GM18507 (cell line): ENCODE data around the gene SUSD3.
A peak's percentile ranks its signal among the peaks of the same experiment; 100 is the strongest.

Source experiments
- DNase-seq: peaks from one replicate; pipeline ENCODE4 v3.0.0; 2011; ENCODE audit warnings: low read depth; ENCODE audit not compliant: insufficient read length; ENCODE audit errors: extremely low spot score
- FAIRE-seq: peaks from 2 replicates; lab custom pipeline; 2011; peaks lifted over from hg19 to GRCh38; lab: Jason Lieb, UNC

The SUSD3 gene

DNA sequence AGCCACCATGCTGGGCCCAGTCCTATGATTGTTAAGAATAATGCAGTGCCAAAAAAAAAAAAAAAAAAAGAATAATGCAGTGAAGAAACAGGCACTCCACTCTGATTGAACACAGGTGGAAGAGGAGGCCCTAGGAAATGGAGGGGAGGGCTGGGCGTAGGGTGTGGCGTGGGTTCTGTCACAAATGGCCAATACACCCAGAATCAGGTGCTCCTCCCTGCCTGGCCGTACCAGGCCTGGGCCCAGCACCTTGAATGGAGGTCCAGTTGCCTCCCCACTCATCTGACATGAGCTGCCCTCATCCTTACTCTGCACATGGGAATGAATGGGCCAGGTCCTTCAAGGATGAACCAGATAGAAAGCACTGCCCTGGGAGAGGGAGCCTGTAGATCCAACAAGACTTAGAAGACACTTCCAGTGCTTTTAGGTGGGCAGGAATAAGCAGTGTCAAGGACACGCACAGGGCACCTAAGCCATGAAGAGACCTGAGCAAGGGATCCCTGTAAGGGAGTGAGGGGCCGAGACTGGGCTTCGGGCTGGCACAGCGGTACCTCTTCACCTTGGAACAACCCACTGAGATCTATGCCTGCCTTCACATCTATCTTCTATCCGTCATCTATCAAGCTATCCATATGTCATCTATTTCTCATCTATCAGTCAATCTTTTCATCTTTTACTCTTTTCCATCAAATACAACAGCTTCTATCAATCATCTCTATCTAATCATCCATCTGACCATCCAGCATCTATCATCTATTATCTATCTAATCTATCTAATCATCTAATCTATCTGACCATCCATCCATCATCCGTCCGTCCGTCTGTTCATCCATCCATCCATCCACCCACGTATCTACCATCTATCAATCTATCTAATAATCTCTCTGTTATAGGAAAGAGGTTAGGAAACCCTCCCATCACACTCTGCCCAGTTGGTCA lies 59.7 kb downstream of the SUSD3 start:
- no peak for FAIRE-seq

DNA sequence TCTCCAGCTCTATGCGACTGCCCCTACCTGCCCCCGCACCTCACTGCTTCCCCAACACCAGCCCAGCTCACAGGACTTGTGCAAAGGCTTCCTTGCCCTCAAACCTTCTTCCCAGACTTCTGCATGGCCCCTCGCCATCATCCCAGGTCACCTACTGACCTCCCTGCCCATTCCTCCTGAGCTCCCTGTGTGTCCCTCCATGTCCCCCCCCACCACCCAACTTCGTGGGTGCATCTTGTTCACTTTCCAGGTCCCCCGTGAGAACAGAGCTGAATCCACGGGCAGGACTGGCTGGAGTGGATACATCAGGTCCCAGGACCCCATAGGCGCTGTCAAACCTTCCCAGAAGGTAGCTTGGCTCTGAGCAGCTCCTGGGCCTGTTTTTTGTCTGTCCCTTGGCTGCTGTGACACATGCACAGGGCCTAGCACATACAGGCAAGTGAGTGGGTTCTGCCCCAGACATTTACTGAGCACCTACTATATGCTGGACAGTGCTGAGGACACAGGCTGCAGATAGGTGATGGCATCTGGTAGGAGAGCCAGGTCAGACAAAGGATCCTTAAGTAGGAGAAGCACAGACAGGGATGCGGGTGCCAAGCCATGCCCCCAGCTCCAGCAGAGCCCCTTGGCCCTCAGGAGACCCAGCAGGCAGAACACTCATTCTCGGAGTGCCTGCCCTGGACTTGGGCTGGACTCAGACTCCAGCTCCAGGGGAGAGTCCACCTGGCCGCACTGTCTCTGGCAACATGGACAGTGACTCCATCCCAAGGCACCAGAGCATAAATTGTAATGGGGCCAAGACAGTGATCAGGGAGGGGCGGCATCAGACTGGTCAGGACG lies 60.6 kb downstream of the SUSD3 start:
- no peak for FAIRE-seq
- DNase-seq: no peak

More for the DNA sequence above, 59.7 kb downstream of the SUSD3 start:
- no peak for DNase-seq

DNA sequence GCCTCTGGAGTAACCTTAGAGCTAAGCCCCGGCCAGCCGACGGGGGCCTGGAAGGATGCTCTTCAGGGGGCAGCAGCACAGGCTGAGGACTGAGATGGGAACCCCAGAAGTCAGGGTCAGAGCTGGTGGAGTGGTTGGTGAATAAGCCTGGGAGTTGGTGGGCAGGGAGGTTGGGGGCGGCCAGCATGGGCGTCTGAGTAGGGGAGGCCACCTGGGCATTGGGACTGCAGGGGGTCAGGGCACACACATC lies 61.1 kb downstream of the SUSD3 start:
- FAIRE-seq: no peak
- DNase-seq: no peak

DNA sequence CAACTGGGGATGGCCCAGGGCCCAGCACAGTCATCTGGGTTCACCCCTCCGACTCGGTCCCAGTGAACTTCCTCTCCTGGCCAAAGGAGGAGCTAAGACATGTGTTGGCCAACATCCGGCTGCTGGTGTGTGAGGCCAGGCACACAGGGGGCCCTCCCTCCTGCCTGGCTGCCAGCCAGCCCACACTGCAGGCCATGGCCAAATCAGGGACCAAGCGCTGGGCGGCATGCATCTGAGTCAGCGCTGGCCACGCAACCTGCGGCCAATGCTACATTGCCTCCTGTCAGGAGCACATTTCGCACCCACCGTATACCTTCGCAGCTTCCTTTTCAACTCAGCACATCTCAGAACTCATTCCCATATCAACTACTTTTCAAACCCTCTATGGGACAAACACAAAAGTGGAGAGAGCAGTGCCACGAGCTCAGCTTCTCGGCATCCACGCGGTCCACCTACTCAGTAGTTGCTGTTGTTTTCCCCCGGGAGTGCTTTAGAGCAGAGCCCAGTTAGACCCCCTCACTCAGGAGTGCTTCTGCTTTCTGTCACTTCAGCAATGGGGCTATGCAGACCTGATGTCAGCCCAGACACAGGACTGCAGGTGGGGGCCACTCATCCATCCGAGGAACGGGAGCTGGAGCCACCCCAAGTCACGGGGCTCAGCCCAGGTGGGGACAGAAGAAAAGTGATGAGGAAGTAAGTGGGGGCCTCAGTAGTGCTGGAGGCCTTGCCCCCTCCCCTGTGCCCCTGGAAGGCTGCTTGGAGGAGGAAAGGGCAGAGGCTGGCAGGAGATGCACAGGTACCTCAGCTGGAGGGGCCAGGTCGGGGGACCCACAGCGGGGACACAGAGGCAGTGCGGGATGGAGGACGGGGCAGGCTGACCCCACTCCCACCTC lies 61.7 kb downstream of the SUSD3 start:
- FAIRE-seq (peak; percentile 96), DNase-seq (peak; percentile 66)

DNA sequence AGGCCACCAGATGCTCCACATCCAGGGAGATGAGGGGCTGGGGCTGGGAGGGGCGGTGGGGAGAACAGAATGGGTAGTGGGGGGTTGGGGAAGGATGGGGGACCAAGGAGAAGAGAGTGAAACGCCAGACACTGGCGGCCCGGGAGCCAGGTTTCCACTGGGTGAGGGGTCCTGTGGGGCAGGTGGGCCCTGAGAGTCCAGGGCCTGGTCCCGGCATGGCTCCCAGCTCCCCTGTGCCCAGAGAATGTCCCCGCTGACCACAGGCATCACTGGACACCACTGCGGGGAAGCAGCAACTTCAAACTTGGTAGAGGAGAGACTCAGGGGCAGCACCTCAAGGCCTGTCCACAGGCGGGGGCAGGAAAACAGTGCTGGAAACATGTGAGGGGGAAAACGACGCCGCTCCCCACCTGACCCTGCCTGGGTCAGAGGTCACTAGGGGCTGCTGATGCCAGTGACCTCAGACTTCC lies 62.4 kb downstream of the SUSD3 start:
- DNase-seq: no peak
- no peak for FAIRE-seq

DNA sequence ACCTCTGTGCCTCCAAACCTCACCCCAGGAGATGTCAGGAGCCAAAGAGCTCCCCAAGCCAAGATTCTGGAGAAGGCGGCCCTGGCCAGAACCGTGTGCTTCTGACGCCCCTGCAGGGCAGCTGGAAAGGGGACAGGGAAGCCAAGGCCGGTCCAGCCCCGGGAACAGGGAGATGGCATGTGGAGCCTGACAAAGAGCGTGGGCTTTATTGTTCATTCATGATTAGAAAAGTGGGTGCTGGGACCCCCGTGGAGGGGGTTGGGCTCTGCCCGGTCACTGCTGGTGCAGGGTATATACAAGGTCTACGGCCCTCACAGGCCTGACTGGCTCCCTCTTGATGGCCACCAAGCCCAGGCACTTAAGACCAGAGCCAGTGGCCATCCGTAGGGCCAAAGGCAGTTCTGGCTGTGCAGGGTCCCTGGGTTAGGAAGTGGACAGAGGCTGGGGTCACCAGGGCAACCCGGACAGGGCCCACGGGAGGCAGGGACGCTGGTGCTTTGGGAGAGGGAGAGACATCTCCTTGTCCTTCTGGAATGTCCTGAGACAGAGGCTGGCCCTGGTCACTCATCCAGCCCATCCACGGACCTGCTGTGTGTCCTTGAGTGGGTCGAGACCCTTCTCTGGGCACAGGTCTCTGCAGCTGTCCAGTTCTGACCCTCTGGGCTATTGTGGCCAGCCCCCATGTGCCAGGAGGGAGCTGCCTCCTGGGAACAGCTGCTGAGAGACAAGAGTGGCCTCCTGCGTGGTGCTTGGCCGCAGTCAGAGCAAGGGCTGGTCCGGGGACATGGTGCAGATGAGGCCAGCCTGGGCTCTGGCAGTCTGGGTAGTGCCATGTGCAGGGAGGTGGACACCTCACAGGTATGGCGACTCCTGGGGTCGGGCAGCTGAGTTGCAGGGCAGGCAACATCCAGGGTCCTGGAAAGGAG lies 63.1 kb downstream of the SUSD3 start:
- FAIRE-seq: no peak
- DNase-seq: no peak

DNA sequence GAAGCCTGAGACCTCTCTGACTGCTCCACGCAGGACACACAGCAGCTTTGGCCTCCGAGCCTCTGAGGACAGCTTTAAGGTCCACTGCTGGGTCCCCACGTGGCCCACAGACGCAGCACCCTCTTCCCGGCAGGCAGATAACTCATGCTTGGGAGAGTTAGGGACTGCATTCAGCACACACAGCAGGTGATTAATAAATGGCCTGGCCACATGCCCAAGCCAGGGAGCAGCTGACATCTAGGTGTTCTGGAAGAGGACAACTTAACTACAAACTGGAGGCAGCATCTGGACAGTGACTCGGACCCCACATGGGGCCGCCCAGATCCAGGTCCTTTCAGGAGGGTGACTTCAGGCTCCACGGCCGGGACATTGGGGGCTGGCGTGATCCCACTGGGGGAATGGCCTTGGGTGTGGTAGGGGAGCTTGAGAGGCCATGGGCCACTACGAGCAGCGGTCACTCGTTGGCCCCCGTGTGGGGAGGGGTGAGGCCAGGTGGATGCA lies 64.3 kb downstream of the SUSD3 start:
- DNase-seq (no peak), FAIRE-seq (no peak)

DNA sequence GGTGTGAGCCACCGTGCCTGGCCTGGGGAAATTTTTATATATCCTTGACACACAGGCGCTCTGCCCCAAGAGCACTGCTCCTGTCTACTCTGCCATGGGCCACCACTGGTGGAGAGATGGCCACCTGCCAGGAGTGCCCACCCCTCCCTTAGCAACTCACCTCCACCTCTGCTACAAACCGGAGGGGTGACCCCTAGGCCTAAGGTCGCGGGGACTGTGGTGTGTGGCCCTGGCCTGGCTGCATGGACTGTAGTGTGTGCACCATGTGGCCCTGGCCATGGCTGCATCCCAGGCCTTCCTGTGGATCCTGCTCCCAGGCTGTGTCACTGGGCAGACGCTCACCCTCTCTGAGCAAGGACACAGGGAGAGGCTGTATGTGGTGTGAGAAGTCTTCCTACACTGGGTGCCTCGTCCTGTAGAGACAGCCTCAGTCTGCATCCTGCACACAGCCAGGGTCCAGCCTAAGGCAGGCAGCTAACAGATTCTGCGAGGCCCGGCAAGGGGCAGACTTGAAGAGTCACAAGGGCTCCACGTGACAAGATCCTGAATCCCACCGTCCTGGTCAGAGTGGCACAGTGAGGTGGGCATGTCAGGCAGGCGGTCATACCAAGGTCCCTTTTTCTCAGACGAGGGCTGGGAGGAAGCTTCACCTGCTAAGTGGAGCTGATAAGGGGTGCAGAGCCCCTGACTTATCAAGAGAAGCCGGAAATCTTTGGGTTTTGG lies 65.2 kb downstream of the SUSD3 start:
- DNase-seq (no peak), FAIRE-seq (no peak)

DNA sequence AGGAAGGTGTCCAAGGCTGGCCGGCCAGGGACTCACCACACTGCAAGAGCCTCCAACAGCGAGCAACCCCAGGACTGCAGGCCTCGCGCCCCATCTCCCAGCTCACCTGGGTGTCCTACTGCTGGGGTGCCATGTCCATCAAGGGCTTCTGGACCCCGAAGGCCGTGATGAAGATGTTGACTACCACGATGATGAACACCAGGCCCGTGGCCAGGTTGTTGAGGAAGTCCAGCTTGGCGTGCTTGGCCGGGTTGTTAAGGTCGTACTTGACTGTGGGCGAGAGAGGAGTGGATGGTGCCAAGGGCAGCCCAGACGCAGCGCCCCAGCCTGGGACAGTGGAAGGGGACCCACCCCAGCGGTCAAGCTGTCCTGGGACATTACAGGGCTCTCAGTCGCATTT lies 66.3 kb downstream of the SUSD3 start:
- no peak for FAIRE-seq
- DNase-seq: no peak

DNA sequence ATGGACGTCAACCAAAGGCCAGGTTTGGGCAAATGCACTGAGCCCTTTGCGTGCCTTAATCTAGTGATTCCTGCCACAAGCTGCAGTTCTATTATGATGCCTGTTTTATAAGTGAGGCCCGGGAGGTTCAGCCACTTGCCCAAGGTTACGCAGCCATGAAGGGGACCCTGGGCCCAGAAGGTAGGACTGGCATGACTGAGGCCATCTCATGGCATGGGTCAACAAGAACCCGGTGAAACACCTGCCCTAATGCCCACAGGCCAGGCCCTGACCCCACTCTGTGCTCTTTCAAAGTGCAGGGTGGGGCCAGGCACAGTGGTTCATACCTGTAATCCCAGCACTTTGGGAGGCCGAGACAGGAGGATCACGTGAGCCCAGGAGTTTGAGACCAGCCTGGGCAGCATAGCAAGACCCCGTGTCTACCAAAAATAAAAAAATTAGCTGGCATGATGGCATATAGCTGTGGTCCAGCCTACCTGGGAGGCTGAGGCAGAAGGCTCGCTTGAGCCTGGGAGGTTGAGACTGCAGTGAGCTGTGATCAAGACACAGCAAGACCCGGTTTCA lies 66.9 kb downstream of the SUSD3 start:
- FAIRE-seq: no peak
- DNase-seq: no peak

DNA sequence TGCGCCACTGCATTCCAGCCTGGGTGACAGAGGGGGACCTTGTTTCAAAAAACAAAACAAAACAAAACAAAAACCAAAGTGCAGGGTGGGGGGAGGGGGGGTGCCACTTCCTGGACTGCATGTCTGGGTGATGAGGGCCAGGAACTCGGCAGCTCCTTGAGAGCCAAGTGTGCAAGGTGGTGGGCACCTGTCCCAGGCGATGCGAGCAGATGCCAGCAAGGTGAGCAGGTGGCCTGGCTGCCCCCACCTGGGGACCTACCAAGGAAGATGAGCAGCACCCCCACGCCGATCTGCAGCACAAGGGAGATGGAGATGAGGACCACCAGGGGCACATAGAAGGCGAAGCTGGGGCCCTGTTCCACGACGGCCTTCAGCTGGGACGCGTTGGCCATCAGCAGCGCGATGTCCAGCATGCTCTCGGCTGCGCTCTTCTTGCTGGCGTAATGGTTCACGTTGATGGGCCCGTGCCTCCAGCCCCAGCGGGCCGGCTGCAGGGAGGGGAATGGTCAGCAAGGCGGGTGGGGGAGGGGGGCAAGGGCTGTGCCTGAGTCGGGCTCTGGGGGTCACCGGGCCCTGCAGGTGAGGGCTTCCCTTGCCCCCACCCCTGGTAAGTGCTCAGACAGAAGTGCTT lies 67.8 kb downstream of the SUSD3 start:
- FAIRE-seq (no peak), DNase-seq (no peak)

DNA sequence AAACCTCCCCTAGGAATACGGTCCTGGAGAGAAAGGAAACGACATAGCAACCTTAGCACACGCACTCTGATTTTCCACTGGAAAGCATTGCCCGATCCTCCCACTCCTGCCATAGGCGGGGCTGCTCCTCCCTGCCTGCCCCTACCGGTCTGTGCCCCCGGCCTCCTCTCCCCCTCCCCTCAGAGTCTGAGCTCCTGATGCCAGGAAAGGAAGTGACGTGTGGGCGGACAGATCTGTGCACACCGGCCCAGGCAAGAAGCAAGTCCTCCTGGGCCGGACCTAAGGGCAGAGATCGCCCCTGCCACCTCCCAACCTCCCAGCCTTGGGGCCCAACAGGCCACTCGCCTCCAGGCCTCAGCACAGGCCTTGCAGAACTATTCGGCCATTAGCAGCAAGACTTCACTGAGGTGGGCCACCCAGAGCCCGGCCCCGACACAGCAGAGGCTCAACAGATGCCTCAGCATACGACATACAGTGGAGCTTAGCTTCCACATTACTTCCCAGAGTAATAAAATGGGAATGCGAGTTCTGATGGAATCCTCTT lies 68.4 kb downstream of the SUSD3 start:
- DNase-seq (no peak), FAIRE-seq (no peak)

DNA sequence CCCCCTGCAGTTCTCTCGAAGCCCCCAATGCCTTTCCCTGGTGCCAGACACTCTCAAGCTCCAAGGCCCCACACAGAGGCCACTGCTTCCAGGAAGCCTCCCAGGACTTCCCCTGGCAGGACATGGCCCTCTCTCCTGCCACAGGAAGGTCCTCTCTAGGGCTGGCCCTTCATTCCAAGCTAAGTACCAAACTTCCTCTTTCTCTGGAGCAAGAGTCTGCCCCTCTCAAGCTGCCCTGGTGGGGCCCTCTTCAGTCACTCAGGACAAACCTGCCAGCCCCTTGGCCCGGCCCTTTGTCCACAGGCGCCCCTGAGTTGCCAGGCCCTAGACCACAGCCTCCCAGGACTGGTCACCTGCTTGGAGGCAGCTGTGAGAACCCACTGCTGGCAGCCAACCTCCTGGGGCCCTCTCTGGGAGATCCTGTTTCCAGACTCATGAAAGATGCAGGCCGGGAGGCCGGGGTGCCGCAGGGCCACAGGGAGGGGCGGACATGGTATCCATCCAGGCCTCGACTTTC lies 69.0 kb downstream of the SUSD3 start:
- DNase-seq (no peak), FAIRE-seq (no peak)

DNA sequence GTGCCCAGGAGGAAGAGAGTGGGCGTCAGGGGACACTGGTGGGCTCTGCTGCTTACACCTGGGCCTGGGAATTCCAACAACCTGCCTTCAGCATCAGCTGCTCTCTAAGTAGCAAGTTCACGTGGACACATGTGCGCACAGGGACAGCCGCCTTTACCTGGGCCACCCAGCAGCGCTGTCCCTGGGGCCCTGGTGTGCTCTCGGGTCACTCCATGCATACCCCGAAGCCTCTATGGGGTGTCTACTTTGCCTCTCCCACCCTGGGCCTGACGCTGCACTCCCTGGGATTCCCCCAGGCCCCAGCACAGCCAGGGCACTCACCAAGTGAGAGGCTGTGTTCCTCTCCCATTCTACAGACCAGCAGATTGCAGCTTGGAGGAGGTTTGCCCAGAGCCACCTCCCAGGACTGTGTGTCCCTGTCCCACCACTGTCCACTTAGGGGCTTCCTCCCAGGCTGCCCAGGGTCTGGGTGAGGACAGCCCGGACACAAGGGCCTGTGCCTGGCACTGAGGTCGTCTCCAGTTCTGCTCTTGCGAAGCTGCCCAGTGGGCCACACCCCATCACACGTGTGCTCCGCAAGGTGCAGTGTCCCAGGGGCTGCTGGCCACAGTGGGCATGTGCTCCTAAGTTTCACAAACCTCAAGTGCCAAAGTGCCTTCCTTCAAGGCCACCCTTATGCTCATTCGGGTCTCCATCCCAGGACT lies 69.7 kb downstream of the SUSD3 start:
- DNase-seq: no peak
- FAIRE-seq: no peak

DNA sequence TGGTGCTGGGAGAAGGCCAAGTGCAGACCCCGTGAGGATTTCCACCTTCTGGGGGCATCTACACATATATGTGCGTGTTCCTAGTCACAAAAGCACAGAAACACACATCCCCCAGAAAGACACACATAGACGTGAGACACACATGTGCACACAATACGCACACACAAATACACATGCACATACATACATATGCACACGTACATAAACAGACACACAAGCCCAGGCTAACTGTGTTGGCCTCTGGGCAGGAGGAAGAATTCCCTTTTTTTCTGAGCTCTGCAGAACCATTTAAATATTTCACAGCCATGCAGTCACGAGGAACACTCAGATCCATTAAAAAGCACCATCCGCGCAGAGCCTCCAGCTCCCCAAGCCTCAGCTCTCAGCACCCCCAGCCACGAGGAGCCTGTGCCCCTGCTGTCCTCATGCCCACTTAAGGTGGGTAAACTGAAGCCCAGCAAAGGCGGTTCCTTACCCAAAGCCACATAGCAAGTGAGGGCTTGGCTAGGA lies 70.3 kb downstream of the SUSD3 start:
- DNase-seq: no peak

DNA sequence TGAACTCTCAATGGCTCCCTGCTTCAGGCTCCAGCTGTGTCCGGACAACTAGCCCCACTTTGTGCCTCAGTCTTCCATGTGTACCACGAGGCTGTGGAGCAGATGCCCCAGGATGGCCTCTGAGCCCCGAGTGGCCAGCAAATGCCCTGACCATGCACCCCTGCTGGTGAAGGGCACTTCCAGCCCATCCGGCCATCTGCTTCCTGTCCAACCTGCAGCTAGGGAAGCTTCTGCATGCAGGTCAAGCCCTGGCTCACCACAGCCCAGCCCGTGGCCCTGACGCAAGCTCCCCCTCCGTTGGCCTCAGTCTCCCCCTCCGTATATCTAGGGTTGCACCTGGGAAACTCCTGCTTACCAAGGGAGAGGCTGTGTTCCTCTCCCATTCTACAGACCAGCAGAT lies 70.8 kb downstream of the SUSD3 start:
- DNase-seq: no peak
- FAIRE-seq: no peak

More for the DNA sequence above, 70.3 kb downstream of the SUSD3 start:
- FAIRE-seq: no peak
